ENCODE measurements around the gene ABCA1.
"Not testable (repeated sequence)": the region's sequence is repeated elsewhere in the genome, so short reads cannot be mapped to it uniquely, and the experiment has no call there.

Gene ABCA1

GRCh38 chr9:104927912-104928740 is at the start of gene ABCA1:
ABCA1 (minus strand) TSS chr9:104928155; CDS start chr9:104903679, 24,476 bp downstream.
- peak; percentile 40 to 48 for DNase-seq (ENCODE audit: low read depth in 1 of 2, low spot score in 1 of 2)

- DNase-seq (ENCODE audit: low read depth in 1 of 2, low spot score in 1 of 2) = no peak
Measured at GRCh38 chr9:104977580-104977979, 49.6 kb upstream of the ABCA1 start.

- no peak for DNase-seq (ENCODE audit: low read depth in 1 of 2, low spot score in 1 of 2)
Measured at GRCh38 chr9:104977168-104977567, 49.2 kb upstream of the ABCA1 start.

GRCh38 chr9:104975966-104976595 is 48.1 kb upstream of the ABCA1 start:
- DNase-seq (ENCODE audit: low read depth in 1 of 2, low spot score in 1 of 2) = not testable (repeated sequence)

GRCh38 chr9:104974053-104974962 is 46.4 kb upstream of the ABCA1 start:
- no peak for DNase-seq (ENCODE audit: low read depth in 1 of 2, low spot score in 1 of 2)

GRCh38 chr9:104972242-104972866 is 44.4 kb upstream of the ABCA1 start:
- no peak for DNase-seq (ENCODE audit: low read depth in 1 of 2, low spot score in 1 of 2)

- no peak for DNase-seq (ENCODE audit: low read depth in 1 of 2, low spot score in 1 of 2)
Measured at GRCh38 chr9:104971511-104971910, 43.6 kb upstream of the ABCA1 start.

- DNase-seq (ENCODE audit: low read depth in 1 of 2, low spot score in 1 of 2) = no peak
Measured at GRCh38 chr9:104970271-104970987, 42.5 kb upstream of the ABCA1 start.

- DNase-seq (ENCODE audit: low read depth in 1 of 2, low spot score in 1 of 2) = no peak
Measured at GRCh38 chr9:104969116-104969515, 41.2 kb upstream of the ABCA1 start.

- DNase-seq (ENCODE audit: low read depth in 1 of 2, low spot score in 1 of 2) = peak; percentile 75 to 82
Measured at GRCh38 chr9:104968025-104968982, 40.3 kb upstream of the ABCA1 start.

- no peak for DNase-seq (ENCODE audit: low read depth in 1 of 2, low spot score in 1 of 2)
Measured at GRCh38 chr9:104963076-104963475, 35.1 kb upstream of the ABCA1 start.

- DNase-seq (ENCODE audit: low read depth in 1 of 2, low spot score in 1 of 2) = no peak
Measured at GRCh38 chr9:104961701-104962359, 33.9 kb upstream of the ABCA1 start.

GRCh38 chr9:104961238-104961637 is 33.3 kb upstream of the ABCA1 start:
- DNase-seq (ENCODE audit: low read depth in 1 of 2, low spot score in 1 of 2) = peak in 1 of 2 donors; percentile 17

GRCh38 chr9:104960662-104961061 is 32.7 kb upstream of the ABCA1 start:
- no peak for DNase-seq (ENCODE audit: low read depth in 1 of 2, low spot score in 1 of 2)

- no peak for DNase-seq (ENCODE audit: low read depth in 1 of 2, low spot score in 1 of 2)
Measured at GRCh38 chr9:104958751-104959150, 30.8 kb upstream of the ABCA1 start.

- not testable (repeated sequence) for DNase-seq (ENCODE audit: low read depth in 1 of 2, low spot score in 1 of 2)
Measured at GRCh38 chr9:104958006-104958405, 30.1 kb upstream of the ABCA1 start.

- no peak for DNase-seq (ENCODE audit: low read depth in 1 of 2, low spot score in 1 of 2)
Measured at GRCh38 chr9:104951487-104951886, 23.5 kb upstream of the ABCA1 start.

GRCh38 chr9:104950838-104951237 is 22.9 kb upstream of the ABCA1 start:
- DNase-seq (ENCODE audit: low read depth in 1 of 2, low spot score in 1 of 2) = no peak

- DNase-seq (ENCODE audit: low read depth in 1 of 2, low spot score in 1 of 2) = no peak
Measured at GRCh38 chr9:104948277-104948676, 20.3 kb upstream of the ABCA1 start.

All from stimulated activated CD4-positive, alpha-beta T cell treated with anti-CD3 and anti-CD28 coated beads, Interleukin-15, amount 100 ng/mL, for 1 hour (primary cell).